Ishikawa (cell line): ENCODE data around the gene ADAM30.

ENCODE experiments used
- CEBPB ChIP-seq: IDR thresholded peaks from 2 replicates; pipeline ENCODE4 v1.6.1; 2012
- CREB1 ChIP-seq: IDR thresholded peaks from 2 replicates; pipeline ENCODE4 v1.6.1; 2012; ENCODE audit warnings: low read depth
- EGR1 ChIP-seq: IDR thresholded peaks from 2 replicates; pipeline ENCODE4 v1.6.1; 2012
- EP300 ChIP-seq: IDR thresholded peaks from 2 replicates; pipeline ENCODE4 v1.6.1; 2012; ENCODE audit warnings: borderline replicate concordance
- FOXM1 ChIP-seq: IDR thresholded peaks from 2 replicates; pipeline ENCODE4 v1.6.1; 2012; ENCODE audit warnings: low read depth, borderline replicate concordance
- MAX ChIP-seq: IDR thresholded peaks from 2 replicates; pipeline ENCODE4 v1.6.1; 2012
- NFIC ChIP-seq: IDR thresholded peaks from 2 replicates; pipeline ENCODE4 v1.6.1; 2012
- RAD21 ChIP-seq: IDR thresholded peaks from 2 replicates; pipeline ENCODE4 v1.6.1; 2012; ENCODE audit warnings: low read depth
- REST ChIP-seq: IDR thresholded peaks from 2 replicates; pipeline ENCODE4 v1.6.1; 2012; ENCODE audit warnings: low read depth, mild to moderate bottlenecking
- TAF1 ChIP-seq: IDR thresholded peaks from 2 replicates; pipeline ENCODE4 v1.6.1; 2012; ENCODE audit warnings: low read depth, mild to moderate bottlenecking
- TCF12 ChIP-seq: IDR thresholded peaks from 2 replicates; pipeline ENCODE4 v1.6.1; 2012; ENCODE audit warnings: low read depth
- TEAD4 ChIP-seq: IDR thresholded peaks from 2 replicates; pipeline ENCODE4 v1.6.1; 2012
- USF1 ChIP-seq: IDR thresholded peaks from 2 replicates; pipeline ENCODE4 v1.6.1; 2012
- YY1 ChIP-seq: IDR thresholded peaks from 2 replicates; pipeline ENCODE4 v1.6.1; 2012; ENCODE audit warnings: low read depth
- ZBTB7A ChIP-seq: IDR thresholded peaks from 2 replicates; pipeline ENCODE4 v1.6.1; 2012; ENCODE audit warnings: low read depth

The ADAM30 gene

GRCh38 chr1:119896303-119896702 is at the start of gene ADAM30:
TSS of gene ADAM30 (minus strand) at chr1:119896515. CDS start at chr1:119896336, 179 bp downstream.
- TF ChIP-seq RAD21 (no peak), ZBTB7A (no peak), FOXM1 (no peak), YY1 (no peak), EGR1 (no peak), TAF1 (no peak), EP300 (no peak), CREB1 (no peak), MAX (no peak), TCF12 (no peak), REST (no peak), USF1 (no peak)

GRCh38 chr1:119943216-119943615 is 46.9 kb upstream of the ADAM30 start:
- no peak for TF ChIP-seq RAD21
- TF ChIP-seq CEBPB: no peak
- no peak for TF ChIP-seq ZBTB7A
- no peak for TF ChIP-seq EGR1
- no peak for TF ChIP-seq EP300
- no peak for TF ChIP-seq YY1
- no peak for TF ChIP-seq USF1
- no peak for TF ChIP-seq FOXM1
- TF ChIP-seq TAF1: no peak

DNA sequence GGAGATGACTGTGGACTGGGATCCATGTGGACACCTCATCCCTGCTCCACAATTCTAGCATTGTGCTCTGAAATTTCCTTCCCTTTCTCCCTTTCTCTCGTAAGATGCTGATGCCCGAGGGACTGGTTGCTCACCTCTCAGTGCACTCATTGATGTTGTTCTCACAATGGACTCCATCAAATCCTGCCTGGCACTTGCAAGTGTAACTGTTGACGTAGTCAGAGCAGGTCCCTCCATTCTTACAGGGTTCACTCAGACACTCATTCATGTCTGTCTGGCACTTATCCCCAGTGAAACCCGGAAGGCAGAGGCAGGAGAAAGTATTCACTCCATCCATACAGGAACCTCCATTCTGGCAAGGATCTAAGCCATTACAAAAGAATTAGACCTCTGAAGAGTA is 45.1 kb upstream of the ADAM30 start:
- TF ChIP-seq FOXM1 (no peak), TAF1 (no peak), USF1 (no peak), NFIC (no peak), RAD21 (no peak), EGR1 (no peak), TEAD4 (no peak), ZBTB7A (no peak), EP300 (no peak), CREB1 (no peak), MAX (no peak), CEBPB (no peak)

DNA sequence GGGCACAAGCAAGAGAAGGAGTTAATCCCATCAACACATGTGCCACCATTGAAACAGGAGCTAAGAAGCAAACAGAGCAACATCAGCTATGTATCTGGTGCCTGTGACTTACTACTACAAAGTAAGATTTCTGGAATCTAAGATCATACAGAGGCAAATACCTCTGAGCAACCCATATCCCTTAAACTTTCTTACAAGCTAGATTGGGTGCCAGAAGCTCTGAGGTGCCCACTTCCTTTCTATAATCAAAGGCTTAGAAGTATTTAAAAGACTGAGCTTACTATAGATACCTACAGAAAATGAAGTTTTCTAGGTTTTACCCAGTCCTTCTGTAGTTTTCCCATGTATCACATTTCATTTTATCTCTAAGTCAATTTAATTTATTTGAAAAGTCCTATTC is 44.4 kb upstream of the ADAM30 start:
- TF ChIP-seq TEAD4 (no peak), CREB1 (no peak), REST (no peak), NFIC (no peak), MAX (no peak), ZBTB7A (no peak), USF1 (no peak), RAD21 (no peak), CEBPB (no peak), EGR1 (no peak), EP300 (no peak), TCF12 (no peak), TAF1 (no peak), FOXM1 (no peak)

DNA sequence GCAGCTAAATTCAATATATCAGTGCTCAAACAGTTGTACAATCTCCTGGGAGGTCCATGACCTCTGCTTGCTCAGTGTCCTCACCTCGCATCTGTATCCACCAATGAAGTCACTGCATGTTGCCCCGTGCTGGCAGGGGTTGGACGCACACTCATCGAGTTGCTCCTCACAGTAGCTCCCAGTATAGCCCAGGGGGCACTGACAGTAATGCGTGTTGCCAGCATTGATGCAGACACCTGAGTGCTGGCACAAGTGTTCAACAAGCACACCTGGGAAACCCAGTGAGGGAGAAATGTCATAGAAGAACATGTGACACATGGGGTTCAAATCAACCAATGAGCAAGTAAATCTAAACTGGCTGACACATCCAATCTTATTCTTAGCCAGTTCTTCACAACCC is 40.9 kb upstream of the ADAM30 start:
- TF ChIP-seq YY1 (no peak), CEBPB (no peak), EP300 (no peak), TEAD4 (no peak), TCF12 (no peak), RAD21 (no peak), ZBTB7A (no peak), TAF1 (no peak), EGR1 (no peak), USF1 (no peak), CREB1 (no peak), FOXM1 (no peak), NFIC (no peak), REST (no peak), MAX (no peak)
